ENCODE results near the gene PRDM16. TPM values are rescaled to one million over a fixed set of nuclear protein-coding genes. Genes with fewer than 3 reads are reported as not detected.

The PRDM16 gene
- polyA plus RNA-seq, 1 donor (not counting 4 experiments of a cell fraction or from before 2014, with no cell fraction given) = 0.05 TPM

- DNase-seq (ENCODE audit: low read depth, low spot score) (no peak), FAIRE-seq (no peak)
- H3K27me3 ChIP-seq (ENCODE audit: control insufficient read depth, extremely low read depth, insufficient read depth, low read length) = no peaks in the 10 kb centered on the region
- H3K4me3 ChIP-seq (ENCODE audit: control insufficient read depth in 2 of 3, extremely low read depth in 1 of 3, insufficient read depth in 2 of 3, low read depth in 1 of 3, low read length in 3 of 3) = no peak overlapping the region
- H4K20me1 ChIP-seq (ENCODE audit: control insufficient read depth, extremely low read depth, insufficient read depth, low read length) = no peaks in the 10 kb centered on the region
- no peak for TF ChIP-seq EZH2 (IDR thresholded peaks at IDR 0.05; ENCODE audit: low read length)
- no peak for TF ChIP-seq CTCF (optimal IDR thresholded peaks at IDR 0.05 in 1 of 3, IDR thresholded peaks at IDR 0.05 in 1 of 3, conservative IDR thresholded peaks at IDR 0.05 in 1 of 3; ENCODE audit: extremely low read depth in 1 of 3, insufficient read depth in 2 of 3, low read length in 3 of 3)
- no peak overlapping the region for H2AFZ ChIP-seq (ENCODE audit: control insufficient read depth, low read length)
- H3K36me3 ChIP-seq (ENCODE audit: control insufficient read depth in 2 of 2, extremely low read depth in 1 of 2, insufficient read depth in 2 of 2, low read length in 2 of 2) = no peaks in the 10 kb centered on the region
- H3K9me3 ChIP-seq (ENCODE audit: control insufficient read depth, low read depth, low read length) = peaks cover 18% of the 10 kb centered on the region
- no peaks in the 10 kb centered on the region for H3K4me1 ChIP-seq (ENCODE audit: control insufficient read depth, extremely low read depth, insufficient read depth, low read length)
- H3K79me2 ChIP-seq (ENCODE audit: control insufficient read depth, insufficient read depth, low read length) = no peaks in the 10 kb centered on the region
- dilution Hi-C loops (cut with MboI; ENCODE audit: extremely low pct_ligation_motif_present, low sequenced_read_pairs) = no loop called here
- no peak overlapping the region for H3K4me2 ChIP-seq (ENCODE audit: control insufficient read depth, extremely low read depth, insufficient read depth, low read depth, low read length)
- H3K27ac ChIP-seq (ENCODE audit: control insufficient read depth, insufficient read depth, low read length) = no peak overlapping the region
- H3K9me1 ChIP-seq (ENCODE audit: control insufficient read depth, extremely low read depth, insufficient read depth, low read length) = no peaks in the 10 kb centered on the region
- H3K9ac ChIP-seq (ENCODE audit: control insufficient read depth, extremely low read depth, insufficient read depth, low read length) = no peak overlapping the region
Measured at GRCh38 chr1:3332662-3333061, 263.7 kb downstream of the PRDM16 start.

- dilution Hi-C loops (cut with MboI; ENCODE audit: extremely low pct_ligation_motif_present, low sequenced_read_pairs) = no loop called here
- Histone ChIP-seq H3K27ac (ENCODE audit: control insufficient read depth, insufficient read depth, low read length) (no peak overlapping the region), H3K27me3 (ENCODE audit: control insufficient read depth, extremely low read depth, insufficient read depth, low read length) (no peaks in the 10 kb centered on the region), H3K36me3 (ENCODE audit: control insufficient read depth in 2 of 2, extremely low read depth in 1 of 2, insufficient read depth in 2 of 2, low read length in 2 of 2) (no peaks in the 10 kb centered on the region), H2AFZ (ENCODE audit: control insufficient read depth, low read length) (no peak overlapping the region), H4K20me1 (ENCODE audit: control insufficient read depth, extremely low read depth, insufficient read depth, low read length) (no peaks in the 10 kb centered on the region), H3K9me1 (ENCODE audit: control insufficient read depth, extremely low read depth, insufficient read depth, low read length) (no peaks in the 10 kb centered on the region), H3K4me1 (ENCODE audit: control insufficient read depth, extremely low read depth, insufficient read depth, low read length) (no peaks in the 10 kb centered on the region), H3K4me2 (ENCODE audit: control insufficient read depth, extremely low read depth, insufficient read depth, low read depth, low read length) (no peak overlapping the region), H3K4me3 (ENCODE audit: control insufficient read depth in 2 of 3, extremely low read depth in 1 of 3, insufficient read depth in 2 of 3, low read depth in 1 of 3, low read length in 3 of 3) (no peak overlapping the region), H3K79me2 (ENCODE audit: control insufficient read depth, insufficient read depth, low read length) (no peaks in the 10 kb centered on the region), H3K9me3 (ENCODE audit: control insufficient read depth, low read depth, low read length) (peaks cover 19% of the 10 kb centered on the region), H3K9ac (ENCODE audit: control insufficient read depth, extremely low read depth, insufficient read depth, low read length) (no peak overlapping the region)
- TF ChIP-seq EZH2 (IDR thresholded peaks at IDR 0.05; ENCODE audit: low read length) (no peak), CTCF (optimal IDR thresholded peaks at IDR 0.05 in 1 of 3, IDR thresholded peaks at IDR 0.05 in 1 of 3, conservative IDR thresholded peaks at IDR 0.05 in 1 of 3; ENCODE audit: extremely low read depth in 1 of 3, insufficient read depth in 2 of 3, low read length in 3 of 3) (no peak)
- DNase-seq (ENCODE audit: low read depth, low spot score) (no peak), FAIRE-seq (no peak)
Measured at GRCh38 chr1:3333903-3334302, 264.9 kb downstream of the PRDM16 start.
